GM21529 (cell line): ENCODE results near the gene CIRBP.

Source experiments
- ATAC-seq: cut with Tn5 transposase; IDR thresholded peaks from one replicate; pipeline ENCODE4 v1.9.1; 2021; ENCODE audit not compliant: unreplicated experiment

Gene CIRBP

DNA sequence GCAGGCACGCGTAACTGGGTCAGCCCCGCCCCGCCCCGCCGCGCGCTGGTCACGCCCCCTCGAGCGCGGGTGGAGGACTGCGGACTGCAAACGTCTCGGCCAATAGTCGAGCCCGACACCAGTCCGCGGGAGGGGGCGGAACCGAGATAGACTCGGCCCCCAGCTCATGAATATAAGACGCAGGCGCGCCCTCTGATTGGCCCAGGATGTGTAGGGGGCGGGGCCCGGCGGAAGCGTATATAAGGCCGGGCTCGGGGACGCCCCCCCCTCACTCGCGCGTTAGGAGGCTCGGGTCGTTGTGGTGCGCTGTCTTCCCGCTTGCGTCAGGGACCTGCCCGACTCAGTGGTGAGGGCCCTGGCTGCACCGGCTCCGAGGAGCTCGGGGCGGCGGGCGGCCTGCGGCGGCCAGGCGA, at the start of gene CIRBP:
CIRBP (plus strand) TSS at position 268 of the 413 bp plus-strand sequence. CDS start 1,602 bp downstream, outside the sequence.
- ATAC-seq, result peak; percentile 51

DNA sequence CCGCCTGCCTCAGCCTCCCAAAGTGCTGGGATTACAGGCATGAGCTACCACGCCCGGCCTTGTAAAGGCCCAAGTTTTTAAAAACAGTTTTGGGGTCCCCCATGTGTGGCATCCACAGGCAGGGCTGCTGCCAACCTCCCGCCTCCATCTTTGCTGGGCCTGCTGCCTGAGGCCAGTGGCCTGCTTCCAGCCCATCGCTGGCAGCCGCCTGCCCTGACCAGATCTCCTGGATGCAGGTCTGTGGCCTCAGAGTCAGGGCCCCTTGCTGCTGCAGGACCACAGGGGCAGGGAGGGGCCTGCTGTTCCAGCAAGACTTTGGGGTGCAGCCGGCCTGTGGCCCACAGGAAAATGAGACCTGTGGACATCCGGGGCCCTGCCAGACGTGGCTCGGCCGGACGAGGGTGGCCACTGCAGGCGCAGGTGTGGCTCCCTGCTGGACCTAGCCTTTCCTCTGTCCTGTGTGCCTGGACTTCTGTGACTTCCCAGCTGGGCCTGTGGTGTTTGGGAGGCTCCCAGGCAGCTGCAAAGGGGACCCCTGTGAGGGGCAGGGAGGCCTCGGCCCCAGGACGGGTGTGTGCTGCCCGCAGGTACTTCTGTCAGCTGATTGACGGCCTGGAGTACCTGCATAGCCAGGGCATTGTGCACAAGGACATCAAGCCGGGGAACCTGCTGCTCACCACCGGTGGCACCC, 49.2 kb upstream of the CIRBP start:
- no peak for ATAC-seq

DNA sequence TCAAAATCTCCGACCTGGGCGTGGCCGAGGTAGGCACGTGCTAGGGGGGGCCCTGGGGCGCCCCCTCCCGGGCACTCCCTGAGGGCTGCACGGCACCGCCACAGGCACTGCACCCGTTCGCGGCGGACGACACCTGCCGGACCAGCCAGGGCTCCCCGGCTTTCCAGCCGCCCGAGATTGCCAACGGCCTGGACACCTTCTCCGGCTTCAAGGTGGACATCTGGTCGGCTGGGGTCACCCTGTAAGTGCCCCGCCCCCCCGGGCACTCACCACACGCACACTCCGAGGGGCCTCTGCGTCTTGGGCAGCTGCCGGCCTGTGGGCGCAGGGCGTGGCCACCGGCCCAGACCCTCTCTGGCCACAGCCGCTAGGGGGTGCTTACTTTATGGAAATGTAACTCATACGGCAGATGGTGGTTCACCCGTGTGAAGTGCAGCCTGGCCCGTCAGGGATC, 48.6 kb upstream of the CIRBP start:
- no peak for ATAC-seq

DNA sequence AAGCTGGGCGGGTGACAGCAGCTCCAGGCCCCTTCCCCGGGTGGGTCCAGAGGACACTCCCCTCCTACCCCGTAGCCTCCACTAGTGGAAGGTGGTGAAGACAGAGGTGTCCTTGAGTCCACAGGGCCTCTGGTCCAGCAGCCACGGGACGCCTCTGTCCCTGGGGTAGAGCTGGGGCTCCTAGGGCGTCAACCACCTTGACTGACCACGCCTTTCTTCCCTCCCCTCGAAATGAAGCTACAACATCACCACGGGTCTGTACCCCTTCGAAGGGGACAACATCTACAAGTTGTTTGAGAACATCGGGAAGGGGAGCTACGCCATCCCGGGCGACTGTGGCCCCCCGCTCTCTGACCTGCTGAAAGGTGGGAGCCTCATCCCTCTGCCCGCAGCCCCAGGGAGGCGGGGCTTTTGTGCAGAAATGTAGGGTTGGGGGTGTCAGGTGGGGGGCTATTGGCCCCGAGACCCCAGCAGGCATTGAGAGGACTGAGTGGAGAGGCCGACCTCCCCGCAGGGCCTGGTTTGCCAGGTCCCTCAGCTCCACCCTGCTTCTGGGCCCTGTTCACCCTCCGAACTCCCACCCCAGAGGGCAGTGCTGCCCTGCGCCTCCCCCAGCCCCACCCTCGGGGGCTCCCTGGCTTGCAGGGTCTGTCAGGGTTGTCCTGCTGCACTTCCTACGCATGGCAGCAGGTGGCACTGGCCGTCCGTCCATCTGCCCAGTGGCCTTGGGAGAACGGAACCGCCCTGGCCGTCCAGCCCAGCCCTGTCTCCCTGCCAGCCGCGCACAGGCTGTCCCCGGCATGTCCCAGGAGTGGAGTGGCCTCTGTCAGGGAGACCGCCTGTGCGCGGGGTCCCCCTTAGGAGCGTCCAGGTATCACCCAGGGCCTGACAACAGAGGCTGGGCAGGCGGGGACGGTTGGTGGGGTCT, 47.9 kb upstream of the CIRBP start:
- ATAC-seq, result no peak

DNA sequence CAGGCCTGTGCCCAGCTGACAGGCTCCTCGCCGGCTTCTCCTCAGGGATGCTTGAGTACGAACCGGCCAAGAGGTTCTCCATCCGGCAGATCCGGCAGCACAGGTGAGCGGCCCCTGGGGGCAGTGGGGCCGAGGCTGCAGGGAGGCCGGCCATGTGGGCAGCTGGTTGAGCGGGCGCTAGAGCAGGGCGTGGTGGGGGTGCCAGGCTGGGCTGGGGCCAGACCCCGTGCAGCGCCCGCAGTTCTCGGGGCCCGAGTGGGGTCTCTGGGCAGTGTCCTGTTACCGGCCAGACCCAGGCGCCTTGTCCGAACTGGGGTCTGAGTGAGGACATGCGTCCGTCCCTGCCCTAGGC, 47.3 kb upstream of the CIRBP start:
- ATAC-seq, result no peak

DNA sequence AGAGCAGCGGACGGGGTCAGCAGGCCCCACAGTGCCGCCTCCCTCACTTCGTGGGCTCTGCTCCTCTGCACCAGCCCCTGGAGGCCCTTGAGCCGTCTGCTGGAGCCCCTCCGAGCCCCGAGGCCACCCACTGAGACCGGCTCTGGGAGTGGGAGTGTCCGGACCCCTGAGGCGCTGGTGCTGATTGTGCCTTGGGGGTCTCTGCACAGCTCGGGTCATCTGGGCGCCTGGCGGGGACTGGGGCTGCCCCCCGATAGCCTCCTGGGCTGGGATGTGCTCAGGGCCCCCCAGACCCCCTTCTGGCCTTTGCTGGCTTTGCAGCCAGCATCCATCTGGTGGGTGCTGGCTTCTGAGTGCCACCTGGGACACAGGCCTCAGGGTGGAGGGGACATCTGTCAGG, 46.7 kb upstream of the CIRBP start:
- no peak for ATAC-seq

DNA sequence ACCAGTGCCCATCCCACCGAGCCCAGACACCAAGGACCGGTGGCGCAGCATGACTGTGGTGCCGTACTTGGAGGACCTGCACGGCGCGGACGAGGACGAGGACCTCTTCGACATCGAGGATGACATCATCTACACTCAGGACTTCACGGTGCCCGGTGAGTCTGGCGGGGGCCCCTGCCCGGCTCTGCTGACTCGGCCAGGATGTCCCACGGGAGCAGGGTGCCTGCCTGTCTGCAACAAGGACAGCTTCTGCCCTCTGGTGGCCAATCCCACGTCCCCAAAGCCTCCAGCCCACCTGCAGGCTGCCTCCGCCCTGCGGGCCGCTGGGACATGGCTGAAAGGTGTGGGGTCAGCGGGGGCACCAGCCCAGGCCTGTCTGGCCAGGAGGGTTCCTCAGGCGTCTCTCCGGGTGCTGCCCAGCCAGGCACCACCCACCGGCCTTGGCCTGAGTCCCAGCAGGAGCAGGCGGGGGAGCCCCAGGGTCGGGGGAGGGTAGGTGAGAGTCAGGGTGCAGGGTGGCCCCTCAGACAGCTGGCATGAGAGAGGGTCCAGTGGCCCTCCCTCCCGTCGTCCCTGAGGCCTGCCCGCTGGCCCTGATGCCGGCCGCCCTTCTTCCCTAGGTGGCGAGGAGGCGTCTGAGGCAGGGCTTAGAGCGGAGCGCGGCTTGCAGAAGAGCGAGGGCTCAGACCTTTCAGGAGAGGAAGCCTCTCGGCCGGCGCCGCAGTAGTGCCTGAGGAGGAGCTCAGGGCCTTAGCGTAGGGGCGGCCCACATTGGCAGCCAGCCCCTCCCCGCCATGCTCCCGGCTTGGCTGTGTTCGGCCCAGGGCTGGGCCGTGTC, 45.9 kb upstream of the CIRBP start:
- no peak for ATAC-seq

DNA sequence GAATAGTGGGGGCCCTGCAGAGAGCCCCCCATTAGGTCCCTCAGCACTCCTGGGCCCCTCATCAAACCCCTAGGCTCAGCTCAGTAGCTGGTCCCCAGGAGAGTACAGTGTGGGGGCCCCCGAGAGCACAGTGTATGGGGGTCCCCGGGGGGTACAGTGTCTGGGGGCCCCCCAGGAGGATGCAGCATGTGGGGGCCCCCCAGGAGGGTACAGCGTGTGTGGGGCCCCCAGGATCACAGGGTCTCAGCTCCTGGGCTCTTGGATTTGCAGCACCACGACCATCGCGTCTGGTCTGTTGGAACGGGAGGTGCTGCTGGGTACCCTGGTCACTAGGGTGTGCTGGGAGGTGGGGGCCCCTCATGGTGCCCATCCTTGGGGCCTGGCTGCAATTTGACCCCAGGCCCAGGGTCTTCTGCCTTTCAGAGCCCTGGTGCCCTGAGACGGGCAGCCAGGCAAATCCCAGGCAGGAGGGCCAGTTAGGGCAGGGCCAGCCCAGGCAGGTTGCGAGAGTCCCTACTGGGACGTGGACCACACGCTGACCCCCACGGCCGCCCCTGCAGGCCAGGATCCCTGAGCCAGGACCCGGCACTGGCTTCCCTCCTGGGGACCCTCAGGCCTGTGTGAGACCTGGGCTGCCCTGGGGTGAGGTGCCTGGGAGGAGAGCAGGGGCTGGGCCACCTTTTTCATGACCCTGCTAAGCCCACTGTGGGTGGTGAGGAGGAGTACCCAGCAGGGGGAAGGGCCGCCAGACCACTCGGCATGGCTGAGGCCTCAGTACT, 44.9 kb upstream of the CIRBP start:
- no peak for ATAC-seq

DNA sequence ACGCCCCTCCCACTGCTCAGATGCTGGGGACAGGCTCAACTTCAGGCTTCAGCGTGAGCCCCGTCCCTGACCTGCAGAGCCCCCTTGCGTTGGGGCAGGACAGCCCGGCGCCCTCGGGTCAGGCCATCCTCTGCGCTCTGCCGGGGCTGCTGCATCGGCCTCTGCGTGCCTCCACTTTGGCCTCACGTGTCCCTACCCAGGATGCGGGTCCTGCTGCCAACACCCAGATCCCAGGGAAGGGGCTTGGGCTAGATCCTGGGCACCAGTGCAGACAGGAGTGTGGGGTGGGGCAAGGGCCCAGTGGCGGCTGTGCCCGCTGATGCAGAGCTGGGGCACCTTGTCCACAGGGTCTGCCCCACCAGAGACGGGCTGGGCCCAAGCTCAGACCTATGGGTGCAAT, 44.3 kb upstream of the CIRBP start:
- ATAC-seq, result no peak

DNA sequence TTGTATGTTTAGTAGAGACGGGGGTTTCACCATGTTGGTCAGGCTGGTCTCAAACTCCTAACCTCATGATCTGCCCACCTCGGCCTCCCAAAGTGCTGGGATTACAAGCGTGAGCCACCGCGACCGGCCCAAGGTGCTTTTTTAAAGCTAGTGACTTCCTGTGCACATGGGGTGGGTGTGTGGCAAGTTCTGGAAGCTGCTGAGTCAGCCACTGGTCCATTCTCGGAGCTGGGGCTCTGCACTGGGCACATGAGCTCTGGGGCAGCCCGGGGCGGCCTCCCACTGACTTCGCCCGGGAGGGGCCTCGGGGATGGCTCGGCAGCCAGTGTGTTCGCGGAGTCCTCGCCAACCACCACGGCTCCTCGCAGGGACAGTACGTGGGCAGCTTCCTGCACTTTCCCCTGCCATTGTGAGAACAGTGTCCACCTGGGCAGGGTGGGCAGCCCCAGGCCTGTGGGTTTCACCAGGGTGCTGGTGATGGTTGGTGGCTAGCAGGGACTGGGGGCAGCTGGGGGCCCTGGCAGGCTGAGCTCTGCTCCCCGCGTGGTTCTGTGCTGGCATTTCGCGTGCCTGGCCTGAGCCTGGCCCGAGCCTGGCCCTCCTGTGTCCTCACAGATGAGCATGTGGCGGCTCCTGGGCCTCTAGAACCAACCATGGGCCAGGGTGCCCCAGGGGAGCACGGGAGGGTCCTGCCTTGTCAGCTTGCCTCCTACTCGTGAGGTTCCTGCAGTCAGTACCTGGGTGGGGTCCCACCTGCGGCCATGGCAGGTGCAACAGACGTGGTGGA, 43.5 kb upstream of the CIRBP start:
- ATAC-seq, result no peak

DNA sequence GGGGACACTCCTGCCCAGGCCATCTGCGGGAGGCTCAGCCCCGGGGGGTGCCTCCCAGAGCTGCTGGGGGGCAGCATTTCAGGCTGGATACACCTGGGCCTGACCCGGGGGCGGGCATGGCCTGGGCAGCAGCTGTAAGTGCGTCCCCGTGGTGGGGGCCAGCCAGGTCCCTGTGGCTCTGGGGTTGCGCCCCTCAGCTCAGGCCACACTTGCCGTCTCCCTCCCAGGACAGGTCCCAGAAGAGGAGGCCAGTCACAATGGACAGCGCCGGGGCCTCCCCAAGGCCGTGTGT, 43.0 kb upstream of the CIRBP start:
- no peak for ATAC-seq

DNA sequence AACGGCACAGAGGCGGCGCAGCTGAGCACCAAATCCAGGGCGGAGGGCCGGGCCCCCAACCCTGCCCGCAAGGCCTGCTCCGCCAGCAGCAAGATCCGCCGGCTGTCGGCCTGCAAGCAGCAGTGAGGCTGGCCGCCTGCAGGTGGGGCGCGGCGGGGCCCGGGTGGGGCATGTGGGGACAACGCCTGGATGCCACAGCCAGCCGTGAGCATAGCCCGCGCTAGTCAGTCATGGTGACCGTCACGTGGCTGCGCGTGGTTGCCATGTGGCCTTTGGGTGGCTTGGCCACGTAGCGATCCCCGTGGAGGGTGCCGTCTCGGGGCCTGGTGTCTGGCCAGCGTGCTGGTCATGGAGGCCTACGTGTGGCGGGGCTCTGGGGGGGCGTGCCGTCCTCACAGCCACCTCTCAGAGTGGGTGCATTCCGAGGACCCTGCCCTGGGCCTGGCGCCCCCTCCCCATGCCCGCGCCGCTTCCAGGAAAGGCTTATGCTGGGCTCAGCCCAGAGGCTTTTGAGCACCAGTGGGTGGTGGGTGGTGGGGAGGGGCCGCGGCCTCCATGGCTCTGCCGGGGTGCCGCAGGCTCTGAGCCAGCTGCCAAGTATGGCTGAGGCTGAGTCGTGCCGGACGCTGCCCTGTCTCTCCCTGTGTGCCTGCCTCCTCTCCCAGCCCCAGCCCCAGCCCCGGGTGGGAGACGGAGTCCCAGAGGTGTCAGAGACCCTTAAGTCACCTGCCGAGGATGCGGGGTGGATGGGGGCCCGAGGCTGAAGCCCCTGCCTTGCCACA, 42.4 kb upstream of the CIRBP start:
- no peak for ATAC-seq

DNA sequence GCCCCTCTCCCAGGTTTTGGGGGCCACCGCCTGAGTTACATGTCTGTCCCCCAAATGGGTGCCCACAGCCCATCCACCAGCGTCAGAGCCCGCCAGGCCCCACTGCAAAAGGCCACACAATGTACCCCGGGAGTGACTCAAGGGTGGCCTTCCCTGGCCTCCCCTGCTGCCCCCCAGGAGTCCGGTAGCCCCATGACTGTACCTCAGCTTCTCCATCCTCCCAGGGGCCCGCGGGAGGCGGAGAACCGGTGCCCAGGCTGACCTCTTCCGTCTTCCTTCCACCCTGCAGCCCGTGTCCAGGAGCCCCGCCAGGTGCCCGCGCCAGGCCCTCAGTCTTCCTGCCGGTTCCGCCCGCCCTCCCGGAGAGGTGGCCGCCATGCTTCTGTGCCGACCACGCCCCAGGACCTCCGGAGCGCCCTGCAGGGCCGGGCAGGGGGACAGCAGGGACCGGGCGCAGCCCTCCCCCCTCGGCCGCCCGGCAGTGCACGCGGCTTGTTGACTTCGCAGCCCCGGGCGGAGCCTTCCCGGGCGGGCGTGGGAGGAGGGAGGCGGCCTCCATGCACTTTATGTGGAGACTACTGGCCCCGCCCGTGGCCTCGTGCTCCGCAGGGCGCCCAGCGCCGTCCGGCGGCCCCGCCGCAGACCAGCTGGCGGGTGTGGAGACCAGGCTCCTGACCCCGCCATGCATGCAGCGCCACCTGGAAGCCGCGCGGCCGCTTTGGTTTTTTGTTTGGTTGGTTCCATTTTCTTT, 41.7 kb upstream of the CIRBP start:
- ATAC-seq, result no peak

DNA sequence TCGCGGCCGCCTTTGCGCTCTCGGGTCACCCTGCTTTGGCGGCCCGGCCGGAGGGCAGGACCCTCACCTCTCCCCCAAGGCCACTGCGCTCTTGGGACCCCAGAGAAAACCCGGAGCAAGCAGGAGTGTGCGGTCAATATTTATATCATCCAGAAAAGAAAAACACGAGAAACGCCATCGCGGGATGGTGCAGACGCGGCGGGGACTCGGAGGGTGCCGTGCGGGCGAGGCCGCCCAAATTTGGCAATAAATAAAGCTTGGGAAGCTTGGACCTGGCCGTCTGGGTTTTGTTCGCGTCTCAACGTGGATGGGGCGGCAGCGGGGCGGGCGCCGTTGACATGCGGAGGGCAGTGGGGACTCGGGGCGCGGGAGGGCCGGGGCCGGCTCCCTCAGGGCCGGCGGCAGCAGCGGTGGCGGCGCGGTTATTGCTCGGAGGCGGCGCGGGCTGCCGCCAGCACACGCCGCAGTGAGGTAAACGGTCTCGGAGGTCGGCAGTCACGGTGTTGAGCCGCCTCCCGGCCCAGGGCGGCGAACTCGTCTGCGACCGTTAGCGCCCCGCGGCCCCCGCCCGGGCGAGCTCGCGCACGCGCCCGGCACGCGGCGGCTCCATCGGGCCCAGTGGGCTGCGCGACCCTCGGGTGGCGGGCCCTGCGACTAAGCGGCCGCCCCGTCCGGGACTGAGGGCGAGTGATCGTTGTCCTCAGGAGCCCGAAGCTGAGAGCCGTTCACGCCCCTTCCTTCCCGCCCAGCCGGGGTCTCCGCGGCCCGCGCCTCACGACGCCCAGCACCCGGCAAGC, 40.8 kb upstream of the CIRBP start:
- ATAC-seq, result no peak

DNA sequence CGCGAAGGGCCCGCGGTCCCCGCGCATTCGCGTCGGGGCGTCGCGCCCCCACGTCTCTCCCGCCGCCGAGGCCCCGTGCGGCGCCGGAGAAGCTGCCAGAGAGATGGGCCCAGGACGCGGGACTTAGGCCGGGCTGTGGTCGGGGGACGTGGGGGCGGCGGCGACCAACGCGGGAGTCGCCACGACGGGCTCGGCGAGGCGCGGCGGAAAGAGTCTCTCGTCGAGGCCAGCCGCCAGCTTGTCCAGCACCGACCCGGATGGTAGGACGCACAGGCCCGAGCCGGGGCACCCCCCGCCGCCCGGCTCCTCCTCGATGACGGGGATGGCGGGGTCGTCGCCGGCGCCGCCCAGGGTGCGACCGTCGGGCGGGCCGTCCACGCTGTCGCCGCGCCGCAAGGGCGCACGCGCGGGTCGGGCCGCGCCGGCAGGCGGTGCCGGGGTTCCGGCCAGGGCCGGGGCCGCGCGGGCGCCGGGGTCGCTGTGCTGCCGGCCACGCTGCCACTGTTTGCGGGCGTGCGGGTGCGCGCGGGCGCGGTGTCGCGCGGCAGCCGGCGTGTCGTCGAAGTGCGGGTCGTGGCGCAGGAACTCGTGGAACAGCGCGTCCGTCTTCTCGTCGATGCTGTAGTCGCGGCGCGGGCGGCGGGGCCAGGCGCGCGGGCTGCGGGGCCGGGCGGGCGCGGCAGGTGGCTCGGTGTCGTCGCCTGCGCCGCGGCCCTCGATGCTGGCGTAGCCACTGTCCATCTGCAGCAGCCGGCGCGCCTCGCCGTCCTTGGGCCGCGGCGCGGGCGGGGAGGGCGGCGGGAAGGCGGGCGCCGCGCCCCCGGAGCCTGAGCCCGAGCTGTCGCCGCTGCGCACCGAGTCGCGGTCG, 39.8 kb upstream of the CIRBP start:
- ATAC-seq, result no peak

DNA sequence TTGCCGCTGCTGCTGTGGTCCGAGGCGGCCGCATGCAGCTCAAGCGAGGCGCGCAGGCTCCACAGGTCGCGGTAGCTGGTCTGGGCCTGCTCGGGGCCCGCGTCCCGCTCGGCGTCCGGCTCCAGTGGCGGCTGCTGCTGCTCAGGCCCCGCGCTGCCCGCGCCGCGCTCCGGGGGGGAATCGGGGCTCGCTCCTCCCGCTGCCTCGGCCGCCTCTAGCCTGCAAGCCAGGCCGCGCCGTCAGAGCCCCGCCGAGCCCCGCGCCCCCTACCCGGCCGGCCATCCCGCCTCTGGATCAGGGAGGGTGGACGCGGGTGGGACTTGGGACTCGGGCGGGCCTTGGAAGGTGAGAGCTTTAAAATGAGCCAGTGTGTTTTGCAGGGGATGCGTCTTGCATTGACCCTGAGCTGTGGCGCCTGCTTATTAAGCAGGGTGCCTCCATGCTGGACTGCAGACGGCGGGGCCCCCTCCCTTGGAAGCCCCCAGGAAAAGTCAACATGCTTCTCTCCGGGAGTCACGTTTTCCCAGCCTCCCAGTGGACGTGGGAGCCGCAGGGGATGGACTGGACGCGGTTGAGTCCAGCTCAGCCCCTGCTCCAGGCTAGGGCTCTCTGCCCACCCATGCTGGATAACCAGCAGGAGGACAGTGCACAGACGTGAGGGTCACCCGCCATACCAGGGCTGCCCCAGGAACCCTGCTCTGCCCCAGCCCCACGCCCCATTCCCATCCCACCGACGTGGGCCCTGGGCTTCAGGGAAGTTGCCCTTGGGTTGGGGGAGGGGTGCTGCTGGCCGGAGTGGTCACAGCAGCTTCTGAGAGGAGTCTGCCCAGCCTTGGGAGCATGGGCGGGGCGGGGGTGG, 39.0 kb upstream of the CIRBP start:
- no peak for ATAC-seq
